Measurements from ENCODE around the gene BCHE.

Gene BCHE

GRCh38 chr3:165778456-165778855 is 58.8 kb downstream of the BCHE start:
- no peak for TF ChIP-seq CTCF (conservative IDR thresholded peaks at IDR 0.05; ENCODE audit: low read depth, low read length)
- Histone ChIP-seq H3K9ac (no peak overlapping the region), H3K79me2 (ENCODE audit: insufficient read depth, low read depth) (no peaks in the 10 kb centered on the region), H3K27me3 (ENCODE audit: insufficient read depth, low read depth) (no peaks in the 10 kb centered on the region), H3K27ac (no peak overlapping the region), H3K4me2 (no peak overlapping the region), H3K36me3 (ENCODE audit: insufficient read depth) (no peaks in the 10 kb centered on the region; the same call in 1 of the 2 replicates), H3K4me1 (ENCODE audit: low read depth, poor library complexity, severe bottlenecking) (no peaks in the 10 kb centered on the region), H4K20me1 (ENCODE audit: insufficient read depth) (no peaks in the 10 kb centered on the region), H3K4me3 (IDR thresholded peaks at IDR 0.05; ENCODE audit: insufficient read depth, low read depth, low read length) (no peak overlapping the region), H2AFZ (ENCODE audit: low read depth) (no peak overlapping the region)

- Histone ChIP-seq H3K9ac (no peak overlapping the region), H3K36me3 (ENCODE audit: insufficient read depth) (no peaks in the 10 kb centered on the region; the same call in 1 of the 2 replicates), H3K4me2 (no peak overlapping the region), H2AFZ (ENCODE audit: low read depth) (no peak overlapping the region), H3K79me2 (ENCODE audit: insufficient read depth, low read depth) (no peaks in the 10 kb centered on the region), H3K27me3 (ENCODE audit: insufficient read depth, low read depth) (no peaks in the 10 kb centered on the region), H3K4me3 (IDR thresholded peaks at IDR 0.05; ENCODE audit: insufficient read depth, low read depth, low read length) (no peak overlapping the region), H3K27ac (no peak overlapping the region), H4K20me1 (ENCODE audit: insufficient read depth) (no peaks in the 10 kb centered on the region), H3K4me1 (ENCODE audit: low read depth, poor library complexity, severe bottlenecking) (no peaks in the 10 kb centered on the region)
- TF ChIP-seq CTCF (conservative IDR thresholded peaks at IDR 0.05; ENCODE audit: low read depth, low read length) = no peak
Measured at GRCh38 chr3:165775824-165776223, 61.4 kb downstream of the BCHE start.

GRCh38 chr3:165770781-165771180 is 66.4 kb downstream of the BCHE start:
- H3K79me2 ChIP-seq (ENCODE audit: insufficient read depth, low read depth) = no peaks in the 10 kb centered on the region
- TF ChIP-seq CTCF (conservative IDR thresholded peaks at IDR 0.05; ENCODE audit: low read depth, low read length) = no peak
- no peaks in the 10 kb centered on the region for H3K4me1 ChIP-seq (ENCODE audit: low read depth, poor library complexity, severe bottlenecking)
- H3K9ac ChIP-seq = no peak overlapping the region
- no peak overlapping the region for H3K4me3 ChIP-seq (IDR thresholded peaks at IDR 0.05; ENCODE audit: insufficient read depth, low read depth, low read length)
- H3K36me3 ChIP-seq (ENCODE audit: insufficient read depth) = no peaks in the 10 kb centered on the region
- no peaks in the 10 kb centered on the region for H3K27me3 ChIP-seq (ENCODE audit: insufficient read depth, low read depth)
- H3K4me2 ChIP-seq = no peak overlapping the region
- no peak overlapping the region for H2AFZ ChIP-seq (ENCODE audit: low read depth)
- no peak overlapping the region for H3K27ac ChIP-seq
- no peaks in the 10 kb centered on the region for H4K20me1 ChIP-seq (ENCODE audit: insufficient read depth)

- Histone ChIP-seq H3K9ac (no peak overlapping the region), H3K4me3 (IDR thresholded peaks at IDR 0.05; ENCODE audit: insufficient read depth, low read depth, low read length) (no peak overlapping the region), H3K27ac (no peak overlapping the region), H3K4me1 (ENCODE audit: low read depth, poor library complexity, severe bottlenecking) (no peaks in the 10 kb centered on the region), H3K27me3 (ENCODE audit: insufficient read depth, low read depth) (no peaks in the 10 kb centered on the region), H3K4me2 (no peak overlapping the region), H3K36me3 (ENCODE audit: insufficient read depth) (no peaks in the 10 kb centered on the region), H4K20me1 (ENCODE audit: insufficient read depth) (no peaks in the 10 kb centered on the region), H3K79me2 (ENCODE audit: insufficient read depth, low read depth) (no peaks in the 10 kb centered on the region), H2AFZ (ENCODE audit: low read depth) (no peak overlapping the region)
- no peak for TF ChIP-seq CTCF (conservative IDR thresholded peaks at IDR 0.05; ENCODE audit: low read depth, low read length)
Measured at GRCh38 chr3:165768680-165769079, 68.5 kb downstream of the BCHE start.
